SK-N-SH (cell line): ENCODE data around the gene SREK1. TPM values are rescaled to one million over a fixed set of nuclear protein-coding genes. Genes with fewer than 3 reads are reported as not detected.

Experiments used
- CTCF ChIA-PET: fragments of 300-600, 350-600 bp; formaldehyde crosslinking; extraction: SDS; loops from one replicate; lab custom pipeline; 2021; lab: Yijun Ruan, JAX
- POLR2A ChIA-PET: fragments of 350-600 bp; sonication (Branson Sonifier 250); formaldehyde crosslinking; extraction: SDS; loops from one replicate; lab custom pipeline; 2020; ENCODE audit warnings: antibody characterized with exemption, inconsistent platforms; lab: Yijun Ruan, JAX
- DNase-seq: peaks from one replicate; pipeline ENCODE4 v3.0.0; 2012
- H2AFZ ChIP-seq: fragments of 200-600 bp; sonication (generic); 2 replicates; pipeline ENCODE4 v1.8.1; 2016; ENCODE audit warnings: antibody characterized with exemption, mild to moderate bottlenecking, low read depth
- H3F3A ChIP-seq: fragments of 200-600 bp; sonication (generic); replicated peaks from 2 replicates; pipeline ENCODE3; 2016; ENCODE audit warnings: antibody characterized with exemption, mild to moderate bottlenecking; ENCODE audit not compliant: insufficient read depth
- H3K27ac ChIP-seq, 2 experiments: fragments of 200-500 bp in 1 of 2; fragments of 200-600 bp in 1 of 2; sonication (Bioruptor generic) in 1 of 2; sonication (generic), shearing (Covaris generic) in 1 of 2; 2 replicates each; pipeline versions ENCODE4 v1.5.1 to v1.6.1; 2014 to 2016; ENCODE audit warnings: low read depth in 2 of 2, inconsistent platforms in 1 of 2, low read length in 1 of 2, mild to moderate bottlenecking in 1 of 2, mixed read lengths in 1 of 2
- H3K27me3 ChIP-seq: fragments of 200-600 bp; sonication (generic), shearing (Covaris generic); 2 replicates; pipeline ENCODE4 v1.6.1; 2016; ENCODE audit warnings: mixed run types; ENCODE audit not compliant: insufficient read depth
- H3K36me3 ChIP-seq, 2 experiments: fragments of 200-500 bp in 1 of 2; fragments of 200-600 bp in 1 of 2; sonication (Bioruptor generic) in 1 of 2; sonication (generic) in 1 of 2; replicated peaks in 1 of 2; 2 replicates each; pipeline versions ENCODE3 to v1.5.1; 2014 to 2016; ENCODE audit warnings: low read length in 1 of 2, mild to moderate bottlenecking in 1 of 2; ENCODE audit not compliant: insufficient read depth in 2 of 2, control insufficient read depth in 1 of 2
- H3K4me1 ChIP-seq, 2 experiments: fragments of 200-500 bp in 1 of 2; fragments of 200-600 bp in 1 of 2; sonication (Bioruptor generic) in 1 of 2; sonication (generic), shearing (Covaris generic) in 1 of 2; 2 replicates each; pipeline versions ENCODE4 v1.5.1 to v1.6.1; 2014 to 2016; ENCODE audit warnings: low read depth in 1 of 2, low read length in 1 of 2, mixed run types in 1 of 2; ENCODE audit not compliant: insufficient read depth in 2 of 2, control insufficient read depth in 1 of 2
- H3K4me2 ChIP-seq: fragments of 200-600 bp; sonication (generic), shearing (Covaris generic); 2 replicates; pipeline ENCODE4 v1.6.1; 2017; ENCODE audit warnings: mixed run types
- H3K4me3 ChIP-seq, 2 experiments: fragments of 200-500 bp in 1 of 2; fragments of 200-600 bp in 1 of 2; sonication (Bioruptor generic) in 1 of 2; sonication (generic), shearing (Covaris generic) in 1 of 2; 2 replicates each; pipeline versions ENCODE4 v1.5.1 to v1.8.1; 2014 to 2016; ENCODE audit warnings: low read depth in 2 of 2, inconsistent platforms in 1 of 2, low read length in 1 of 2, mild to moderate bottlenecking in 1 of 2, mixed read lengths in 1 of 2, moderate library complexity in 1 of 2
- H3K79me2 ChIP-seq: fragments of 200-600 bp; sonication (generic); 2 replicates; pipeline ENCODE4 v1.8.1; 2017; ENCODE audit warnings: mild to moderate bottlenecking; ENCODE audit not compliant: insufficient read depth
- H3K9ac ChIP-seq: fragments of 200-600 bp; sonication (generic); 2 replicates; pipeline ENCODE4 v1.6.1; 2017; ENCODE audit warnings: mixed run types
- H3K9me2 ChIP-seq: fragments of 200-600 bp; sonication (generic); 2 replicates; pipeline ENCODE4 v1.6.1; 2017; ENCODE audit warnings: mixed run types
- H3K9me3 ChIP-seq: fragments of 200-600 bp; sonication (generic); 2 replicates; pipeline ENCODE4 v1.6.1; 2017; ENCODE audit warnings: mixed run types, mild to moderate bottlenecking, moderate library complexity
- H4K20me1 ChIP-seq: fragments of 200-600 bp; sonication (generic); 2 replicates; pipeline ENCODE4 v1.6.1; 2017; ENCODE audit warnings: mild to moderate bottlenecking, mixed run types; ENCODE audit not compliant: insufficient read depth
- IRF3 ChIP-seq: fragments of 150-350 bp; IDR thresholded peaks from 2 replicates; pipeline ENCODE4 v1.6.1; 2016; ENCODE audit warnings: mild to moderate bottlenecking, low read depth, low read length
- MAX ChIP-seq: IDR thresholded peaks from 2 replicates; pipeline ENCODE4 v1.4.0; 2012; ENCODE audit warnings: low read depth
- MXI1 ChIP-seq: IDR thresholded peaks from 2 replicates; pipeline ENCODE4 v1.6.1; 2012; ENCODE audit warnings: mild to moderate bottlenecking, low read depth, low read length, improper control_type of control experiment
- NRF1 ChIP-seq: IDR thresholded peaks from 2 replicates; pipeline ENCODE4 v1.6.1; 2012; ENCODE audit warnings: low read depth, mild to moderate bottlenecking, low read length
- POLR2AphosphoS5 ChIP-seq: IDR thresholded peaks from 2 replicates; pipeline ENCODE4 v1.6.1; 2012; ENCODE audit warnings: low read depth, low read length
- RCOR1 ChIP-seq: fragments of 150-350 bp; IDR thresholded peaks from 2 replicates; pipeline ENCODE4 v1.6.1; 2017; ENCODE audit warnings: antibody characterized with exemption, low read length
- RFX5 ChIP-seq: IDR thresholded peaks from 2 replicates; pipeline ENCODE4 v1.6.1; 2012; ENCODE audit warnings: mild to moderate bottlenecking, improper control_type of control experiment, low read length
- YY1 ChIP-seq: IDR thresholded peaks from 2 replicates; pipeline ENCODE4 v1.4.0; 2012; ENCODE audit warnings: low read depth, mild to moderate bottlenecking
- ZBTB33 ChIP-seq: IDR thresholded peaks from 2 replicates; pipeline ENCODE4 v1.4.0; 2012; ENCODE audit warnings: low read depth, borderline replicate concordance
- WGBS: methylation state at CpG from one replicate; pipeline ENCODE4 v1.1.6; 2017; ENCODE audit warnings: low lambda C conversion rate; 5-methylcytosine and 5-hydroxymethylcytosine counted together
- polyA plus RNA-seq, 3 experiments: library from polyadenylated mRNA; depleted of rRNA; stranded (reverse); fragments of >200 nt; gene quantifications; 2 replicates each; pipeline ENCODE4 v1.2.3, GENCODE V29; 2012

SREK1 gene
- polyA plus RNA-seq, 1 of the 3 experiments (the other 2 are of a cell fraction), result 17.5 TPM

- DNase-seq, result no peak
- CTCF ChIA-PET, result no interaction called here
- 3% methylated on average over 18 of the region's 22 CpGs for WGBS
Measured at GRCh38 chr5:66144834-66145390, 812 bp downstream of the SREK1 start.

GRCh38 chr5:66145737-66146136, 1.6 kb downstream of the SREK1 start:
- Histone ChIP-seq H3K27me3 (no peaks in the 10 kb centered on the region), H3K9me2 (no peaks in the 10 kb centered on the region), H3K4me2 (peak overlapping the region; percentile 88), H3K9ac (peak overlapping the region; percentile 91), H3K9me3 (no peaks in the 10 kb centered on the region), H2AFZ (no peak overlapping the region), H4K20me1 (peaks cover 42% of the 10 kb centered on the region), H3K27ac (peak overlapping the region; percentile 96 to 100), H3F3A (peaks cover 26% of the 10 kb centered on the region), H3K36me3 (peaks cover 8 to 12% of the 10 kb centered on the region in 2 experiments), H3K4me1 (peaks cover 10 to 14% of the 10 kb centered on the region in 2 experiments; a peak in 3 of 4 replicates), H3K4me3 (peak overlapping the region; percentile 87 to 94), H3K79me2 (peaks cover 64% of the 10 kb centered on the region)
- WGBS, result 21% methylated on average over 8 of the region's 8 CpGs
- no peak for DNase-seq
- ChIA-PET CTCF (no interaction called here), POLR2A (interaction anchor here (0.6 kb wide), 1 partner anchor 435 kb away, joined by 3 read pairs; no protein-coding TSS in a partner anchor)
- no peak for TF ChIP-seq IRF3
- TF ChIP-seq RCOR1, result no peak
- no peak for TF ChIP-seq ZBTB33
- TF ChIP-seq RFX5, result no peak

More at GRCh38 chr5:66144834-66145390, 812 bp downstream of the SREK1 start:
- H3K4me3 ChIP-seq, result peak overlapping the region; percentile 87 to 94
- no peaks in the 10 kb centered on the region for H3K27me3 ChIP-seq
- TF ChIP-seq IRF3 (no peak), MAX (peak; percentile 25; the same call in 1 of the 2 replicates), NRF1 (no peak), MXI1 (peak; percentile 85), YY1 (peak; percentile 95), POLR2AphosphoS5 (0 out of 2 replicates have a peak, but pooled peaks have one; percentile 1)
- TF ChIP-seq, all 33 proteins: peak for 4
- POLR2A ChIA-PET, result interaction anchor here (0.6 to 1.4 kb wide), 5 partner anchors 15 to 580 kb away, joined by 3 to 9 read pairs (median 3); partner anchors contain the start of gene ERBIN
- Histone ChIP-seq H3K9me2 (no peaks in the 10 kb centered on the region), H3K79me2 (peaks cover 55% of the 10 kb centered on the region), H3K9me3 (no peaks in the 10 kb centered on the region), H3K4me1 (peaks cover 10 to 14% of the 10 kb centered on the region in 2 experiments; a peak in 3 of 4 replicates), H3K36me3 (peaks cover 8 to 12% of the 10 kb centered on the region in 2 experiments), H4K20me1 (peaks cover 35% of the 10 kb centered on the region), H3K27ac (peak overlapping the region; percentile 96 to 100), H3F3A (peaks cover 26% of the 10 kb centered on the region), H3K4me2 (peak overlapping the region; percentile 88), H3K9ac (peak overlapping the region; percentile 91), H2AFZ (peak overlapping the region; percentile 78; the same call in 1 of the 2 replicates)
